Chondrocyte (in vitro differentiated cells): Measurements from ENCODE around the gene ANO2. TPM values are rescaled to one million over a fixed set of nuclear protein-coding genes. Genes with fewer than 3 reads are reported as not detected.

Experiments used
- DNase-seq: peaks from one replicate; pipeline ENCODE4 v3.0.0; 2021; ENCODE audit warnings: mixed read lengths, low spot score
- H3K27ac Mint-ChIP-seq: one replicate; pipeline ENCODE4 v1.8.0; 2021; ENCODE audit warnings: mild to moderate bottlenecking, moderate library complexity, mixed read lengths; ENCODE audit not compliant: unreplicated experiment
- H3K27me3 Mint-ChIP-seq: 2 replicates; pipeline ENCODE4 v1.8.0; 2021; ENCODE audit warnings: low read depth, mixed read lengths
- H3K36me3 Mint-ChIP-seq: 2 replicates; pipeline ENCODE4 v1.8.0; 2021; ENCODE audit warnings: low read depth, mixed read lengths
- H3K4me1 Mint-ChIP-seq: 2 replicates; pipeline ENCODE4 v1.8.0; 2021; ENCODE audit warnings: low read depth, mild to moderate bottlenecking, mixed read lengths
- H3K4me3 Mint-ChIP-seq: one replicate; pipeline ENCODE4 v1.8.0; 2021; ENCODE audit warnings: mild to moderate bottlenecking, moderate library complexity, mixed read lengths; ENCODE audit not compliant: unreplicated experiment
- H3K9me3 Mint-ChIP-seq: 2 replicates; pipeline ENCODE4 v1.8.0; 2021; ENCODE audit warnings: low read depth, mixed read lengths
- total RNA-seq: library from RNA; stranded (reverse); gene quantifications from 3 replicates; pipeline ENCODE4 v1.2.1, GENCODE V29; 2021
- TF ChIP-seq, protein P1 (sequence below): fragments of 200-600 bp; sonication (generic); IDR thresholded peaks from 2 replicates; pipeline ENCODE4 v1.5.0; 2021; ENCODE audit warnings: antibody characterized with exemption, mild to moderate bottlenecking, moderate library complexity

Gene ANO2
- total RNA-seq, 1 donor from 2014 or later: 0.47 TPM

DNA sequence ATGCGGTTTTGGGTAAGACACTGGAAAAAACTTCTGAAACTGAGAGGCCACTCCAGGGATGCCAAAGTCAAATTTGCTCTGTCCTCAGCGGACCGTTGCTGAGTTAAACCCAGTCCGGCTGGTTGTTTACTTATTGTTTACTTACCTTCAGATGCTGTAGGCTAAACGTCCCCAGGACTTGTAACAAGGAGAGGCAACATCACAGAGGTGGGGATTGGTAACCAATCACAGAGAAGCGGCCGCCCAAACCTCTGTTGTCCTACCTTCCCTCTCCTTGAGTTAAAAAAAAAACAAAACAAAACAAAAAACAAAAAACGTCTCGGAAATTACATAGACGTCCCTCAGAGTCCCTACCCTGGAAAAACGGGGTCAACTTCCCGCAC, 380 bp downstream of the ANO2 start:
- Mint-ChIP-seq H3K9me3 (peaks cover 11% of the 10 kb centered on the region), H3K27me3 (peaks cover 27% of the 10 kb centered on the region), H3K27ac (no peak overlapping the region), H3K36me3 (no peaks in the 10 kb centered on the region), H3K4me1 (peaks cover 9% of the 10 kb centered on the region), H3K4me3 (peak overlapping the region; percentile 67)
- TF ChIP-seq, protein P1, sequence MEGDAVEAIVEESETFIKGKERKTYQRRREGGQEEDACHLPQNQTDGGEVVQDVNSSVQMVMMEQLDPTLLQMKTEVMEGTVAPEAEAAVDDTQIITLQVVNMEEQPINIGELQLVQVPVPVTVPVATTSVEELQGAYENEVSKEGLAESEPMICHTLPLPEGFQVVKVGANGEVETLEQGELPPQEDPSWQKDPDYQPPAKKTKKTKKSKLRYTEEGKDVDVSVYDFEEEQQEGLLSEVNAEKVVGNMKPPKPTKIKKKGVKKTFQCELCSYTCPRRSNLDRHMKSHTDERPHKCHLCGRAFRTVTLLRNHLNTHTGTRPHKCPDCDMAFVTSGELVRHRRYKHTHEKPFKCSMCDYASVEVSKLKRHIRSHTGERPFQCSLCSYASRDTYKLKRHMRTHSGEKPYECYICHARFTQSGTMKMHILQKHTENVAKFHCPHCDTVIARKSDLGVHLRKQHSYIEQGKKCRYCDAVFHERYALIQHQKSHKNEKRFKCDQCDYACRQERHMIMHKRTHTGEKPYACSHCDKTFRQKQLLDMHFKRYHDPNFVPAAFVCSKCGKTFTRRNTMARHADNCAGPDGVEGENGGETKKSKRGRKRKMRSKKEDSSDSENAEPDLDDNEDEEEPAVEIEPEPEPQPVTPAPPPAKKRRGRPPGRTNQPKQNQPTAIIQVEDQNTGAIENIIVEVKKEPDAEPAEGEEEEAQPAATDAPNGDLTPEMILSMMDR: no peak
- no peak for DNase-seq

DNA sequence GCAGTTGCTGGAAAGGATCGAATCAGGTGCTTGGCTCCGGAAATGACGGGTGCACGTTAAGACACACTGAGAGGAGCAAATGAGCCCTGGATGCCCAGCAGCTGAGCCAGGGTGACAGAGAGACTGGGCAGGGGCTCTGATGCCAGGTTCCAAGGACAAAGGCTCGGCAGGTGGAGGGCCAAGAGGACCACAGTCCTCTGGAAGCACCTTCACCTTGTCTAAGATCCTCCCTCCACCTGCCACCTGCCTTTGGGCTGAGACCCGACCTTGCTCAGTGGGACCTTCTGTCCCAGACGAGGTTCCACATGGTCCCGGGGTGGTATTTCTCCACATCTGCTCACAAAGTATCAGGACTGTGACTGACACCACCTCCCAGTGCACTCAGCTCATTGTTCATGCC, 1.0 kb downstream of the ANO2 start:
- no peak for DNase-seq
- no peak overlapping the region for H3K4me3 Mint-ChIP-seq
- peaks cover 11% of the 10 kb centered on the region for H3K9me3 Mint-ChIP-seq
- TF ChIP-seq, protein P1: no peak
- no peaks in the 10 kb centered on the region for H3K36me3 Mint-ChIP-seq
- H3K4me1 Mint-ChIP-seq: peaks cover 9% of the 10 kb centered on the region
- no peak overlapping the region for H3K27ac Mint-ChIP-seq
- H3K27me3 Mint-ChIP-seq: peaks cover 24% of the 10 kb centered on the region

DNA sequence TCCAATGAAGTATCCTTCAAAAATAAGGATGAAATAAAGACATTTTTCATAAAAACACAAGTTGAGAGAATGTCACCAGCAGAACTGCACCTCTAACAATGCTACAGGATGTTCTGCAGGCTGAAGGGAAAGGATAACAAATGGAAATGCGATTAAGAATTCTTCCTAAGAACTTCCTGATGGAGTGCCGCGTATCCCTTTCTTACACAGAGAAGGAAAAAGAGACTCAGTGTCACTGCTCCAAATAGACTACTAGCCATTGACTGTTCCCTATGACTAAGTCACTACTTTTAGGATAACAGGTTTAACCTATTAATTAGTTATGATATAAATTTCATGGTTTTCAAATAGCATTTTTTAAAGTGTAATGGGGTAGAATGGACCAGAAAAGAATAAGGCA, 3.2 kb downstream of the ANO2 start:
- Mint-ChIP-seq H3K9me3 (peaks cover 11% of the 10 kb centered on the region), H3K4me3 (no peak overlapping the region), H3K4me1 (peaks cover 9% of the 10 kb centered on the region), H3K27ac (no peak overlapping the region), H3K27me3 (peaks cover 28% of the 10 kb centered on the region), H3K36me3 (peaks cover 2% of the 10 kb centered on the region)
- no peak for DNase-seq
- TF ChIP-seq, protein P1: no peak

DNA sequence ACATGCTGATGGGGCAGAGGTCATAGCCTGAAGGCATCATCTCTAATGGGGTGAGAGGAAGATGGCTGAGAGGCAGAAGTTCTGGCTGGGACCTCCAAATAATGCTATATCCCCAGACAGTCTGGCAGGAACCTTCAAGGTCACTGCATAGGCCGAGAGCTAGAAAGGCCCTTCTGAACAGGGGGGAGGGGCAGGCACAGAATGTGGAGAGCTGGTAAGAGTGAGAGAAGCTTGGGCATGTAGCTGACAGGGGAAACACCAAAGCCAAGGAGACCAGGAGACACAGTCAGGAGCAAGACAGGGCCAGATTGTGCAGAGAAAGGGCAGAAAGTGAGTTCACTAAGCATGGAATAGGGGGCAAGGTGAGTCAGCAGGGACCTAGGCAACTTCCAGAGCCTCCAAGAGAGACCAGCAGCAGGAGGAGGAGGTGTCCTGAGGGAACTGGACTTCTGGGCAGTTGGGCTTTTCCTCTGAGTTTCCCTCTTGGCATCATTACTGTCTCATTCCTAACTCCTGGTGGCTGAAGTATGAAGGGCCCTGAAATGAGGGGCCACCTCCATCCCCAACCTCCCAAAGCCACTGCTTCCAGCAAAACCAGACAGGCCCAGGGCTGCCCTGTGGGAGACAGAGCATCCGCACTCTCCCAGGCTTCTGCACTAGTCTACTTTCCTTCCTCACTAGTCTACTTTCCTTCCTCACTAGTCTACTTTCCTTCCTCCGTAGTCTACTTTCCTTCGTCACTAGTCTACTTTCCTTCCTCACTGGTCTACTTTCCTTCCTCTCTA, 17.1 kb downstream of the ANO2 start:
- Mint-ChIP-seq H3K36me3 (no peaks in the 10 kb centered on the region), H3K9me3 (peaks cover 2% of the 10 kb centered on the region), H3K27me3 (peaks cover 13% of the 10 kb centered on the region), H3K4me1 (no peaks in the 10 kb centered on the region), H3K27ac (no peak overlapping the region), H3K4me3 (no peak overlapping the region)
- DNase-seq: no peak
- TF ChIP-seq, protein P1: no peak

DNA sequence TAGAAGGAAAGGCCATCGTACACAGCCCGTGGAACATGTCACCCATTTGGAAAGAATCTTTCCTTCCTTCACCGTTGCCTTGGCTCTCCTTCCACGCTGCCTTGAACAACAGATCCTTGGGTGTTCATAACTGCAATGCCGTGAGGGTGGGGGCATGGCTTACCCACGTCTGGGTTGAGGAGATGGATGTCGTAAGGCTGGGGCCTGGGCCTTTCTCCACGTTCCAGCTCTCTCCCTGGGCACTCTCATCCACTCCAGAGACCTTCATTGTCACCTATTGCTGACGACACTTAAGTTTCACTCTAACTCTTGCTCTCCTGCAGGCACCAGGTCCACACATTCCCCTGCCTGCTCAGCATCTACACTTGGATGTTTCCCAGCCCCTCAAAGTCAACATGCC, 19.4 kb downstream of the ANO2 start:
- TF ChIP-seq, protein P1: no peak
- H3K27me3 Mint-ChIP-seq: peaks cover 13% of the 10 kb centered on the region
- H3K4me3 Mint-ChIP-seq: no peak overlapping the region
- peaks cover 2% of the 10 kb centered on the region for H3K9me3 Mint-ChIP-seq
- no peak for DNase-seq
- H3K36me3 Mint-ChIP-seq: no peaks in the 10 kb centered on the region
- H3K27ac Mint-ChIP-seq: no peak overlapping the region
- no peaks in the 10 kb centered on the region for H3K4me1 Mint-ChIP-seq
